Stimulated activated CD4-positive, alpha-beta T cell treated with anti-CD3 and anti-CD28 coated beads, Interleukin-4, amount 100 ng/mL, for 48 hours (primary cell): ENCODE results near the gene FAM98B.

Experiments
- DNase-seq, 2 donors: peaks; one replicate each; pipeline ENCODE4 v3.0.0-alpha.2; 2020; ENCODE audit warnings: low read depth in 2 of 2

The FAM98B gene

DNA sequence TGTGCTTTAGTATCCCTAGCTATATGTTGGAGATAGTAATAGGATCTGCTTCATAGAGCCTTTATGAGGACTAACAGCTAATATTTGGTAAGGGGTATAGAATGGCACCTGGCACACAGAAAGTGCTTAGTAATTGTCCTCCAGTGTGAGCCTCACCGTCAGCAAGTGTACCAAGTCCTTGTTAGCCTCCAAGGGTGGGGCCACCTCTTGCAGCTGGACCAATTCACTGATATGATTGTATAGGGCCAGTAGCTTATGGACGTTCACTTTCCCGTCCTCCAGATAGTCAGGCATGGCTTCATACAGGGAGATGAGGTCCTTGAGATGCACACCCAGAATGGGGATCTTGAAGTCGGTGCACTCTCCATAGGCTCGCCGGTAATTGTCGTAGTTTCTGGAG is 53.6 kb downstream of the FAM98B start:
- no peak for DNase-seq

- DNase-seq: no peak
These were observed 54.7 kb downstream of the FAM98B start for GRCh38 chr15:38508647-38509046.

DNA sequence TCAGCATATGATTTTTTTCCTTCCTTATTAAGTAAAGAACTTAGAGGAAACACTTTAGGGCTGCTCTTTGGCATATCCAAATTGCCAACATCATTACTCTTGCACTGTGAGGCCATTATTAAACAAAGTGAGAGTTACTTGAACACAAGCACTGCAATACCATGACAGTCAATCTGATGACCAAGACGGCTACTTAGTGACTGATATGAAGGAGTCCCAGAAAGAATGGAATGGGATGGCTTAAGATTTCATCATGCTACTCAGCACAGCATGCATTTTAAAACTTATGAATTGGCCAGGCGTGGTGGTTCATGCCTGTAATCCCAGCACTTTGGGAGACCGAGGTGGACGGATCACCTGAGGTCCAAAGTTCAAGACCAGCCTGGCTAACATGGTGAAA is 55.2 kb downstream of the FAM98B start:
- no peak for DNase-seq

GRCh38 chr15:38512901-38513300 is 59.0 kb downstream of the FAM98B start:
- DNase-seq: no peak

- DNase-seq: no peak
These were observed 60.7 kb downstream of the FAM98B start for GRCh38 chr15:38514601-38515000.

- DNase-seq: no peak
These were observed 62.7 kb downstream of the FAM98B start for GRCh38 chr15:38516626-38517025.

DNA sequence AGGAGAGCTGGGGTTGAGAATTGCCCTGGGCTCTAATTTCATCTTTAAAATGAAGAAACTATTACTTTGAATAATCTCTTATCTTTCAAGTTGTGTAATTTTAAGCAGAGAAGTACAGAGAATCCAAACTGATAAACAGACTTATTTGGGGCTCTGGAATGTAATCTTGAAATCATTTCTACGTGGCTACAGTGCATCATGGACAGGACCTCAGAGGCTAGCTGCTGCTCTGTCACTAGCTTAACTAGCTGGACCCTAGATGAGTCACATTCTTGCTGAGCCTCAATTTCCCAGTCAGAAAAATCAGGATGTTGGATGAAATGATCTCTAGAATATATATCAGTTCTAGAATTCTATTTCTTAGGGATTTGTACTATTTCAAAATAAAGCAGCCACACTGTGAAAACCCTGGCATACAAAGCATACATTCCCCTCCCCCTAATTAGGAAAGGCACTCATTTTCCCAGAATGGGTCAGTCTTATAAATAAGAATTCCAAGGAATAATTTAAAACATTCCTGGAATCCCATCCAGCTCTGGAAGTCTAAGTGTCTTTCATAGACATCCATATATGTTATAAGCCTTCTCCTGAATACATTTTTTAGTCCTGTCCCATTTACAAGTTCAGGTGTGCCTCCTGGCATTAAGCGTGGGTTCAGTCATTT is 63.5 kb downstream of the FAM98B start:
- DNase-seq: no peak

GRCh38 chr15:38518084-38518483 is 64.2 kb downstream of the FAM98B start:
- no peak for DNase-seq

- DNase-seq: no peak
These were observed 66.1 kb downstream of the FAM98B start for GRCh38 chr15:38520035-38520434.

- DNase-seq: no peak
These were observed 67.4 kb downstream of the FAM98B start for GRCh38 chr15:38521316-38521715.

DNA sequence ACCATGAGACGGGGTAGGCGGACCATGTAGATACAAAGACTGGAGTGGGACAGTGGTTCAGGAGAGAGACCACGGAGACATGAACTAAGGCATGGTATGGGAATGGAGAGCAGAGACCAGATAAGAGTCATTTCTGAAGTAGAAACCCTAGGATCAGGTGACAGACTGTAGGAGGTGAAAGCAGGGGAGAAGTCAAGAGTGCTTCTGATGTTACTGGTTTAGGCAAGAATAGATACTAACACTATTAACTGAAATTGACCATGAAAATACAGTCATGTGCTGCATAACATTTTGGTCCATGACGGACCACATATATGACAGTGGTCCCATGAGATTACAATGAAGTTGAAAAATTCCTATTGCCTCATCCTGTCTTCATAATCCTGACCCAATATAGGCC is 69.0 kb downstream of the FAM98B start:
- DNase-seq: no peak

DNA sequence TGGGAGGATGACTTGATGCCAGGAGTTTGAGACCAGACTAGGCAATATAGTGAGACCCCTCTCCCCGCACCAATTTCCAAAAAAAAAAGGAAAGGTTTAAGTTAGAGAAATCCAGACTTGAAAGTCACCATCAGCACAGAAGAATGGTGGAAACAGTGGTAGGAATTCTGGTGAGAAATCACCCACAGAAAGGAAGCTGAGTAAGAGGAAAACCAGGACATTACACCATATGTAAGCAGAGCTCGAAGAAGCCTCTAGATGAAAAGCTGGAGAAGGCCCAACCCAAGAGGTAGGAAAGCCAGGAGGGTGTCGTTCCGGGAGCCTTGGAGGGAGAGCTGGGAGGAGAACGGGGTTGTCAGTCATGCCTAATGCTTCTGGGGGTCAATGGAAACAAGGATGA is 70.2 kb downstream of the FAM98B start:
- DNase-seq: no peak

GRCh38 chr15:38525489-38525888 is 71.6 kb downstream of the FAM98B start:
- no peak for DNase-seq

DNA sequence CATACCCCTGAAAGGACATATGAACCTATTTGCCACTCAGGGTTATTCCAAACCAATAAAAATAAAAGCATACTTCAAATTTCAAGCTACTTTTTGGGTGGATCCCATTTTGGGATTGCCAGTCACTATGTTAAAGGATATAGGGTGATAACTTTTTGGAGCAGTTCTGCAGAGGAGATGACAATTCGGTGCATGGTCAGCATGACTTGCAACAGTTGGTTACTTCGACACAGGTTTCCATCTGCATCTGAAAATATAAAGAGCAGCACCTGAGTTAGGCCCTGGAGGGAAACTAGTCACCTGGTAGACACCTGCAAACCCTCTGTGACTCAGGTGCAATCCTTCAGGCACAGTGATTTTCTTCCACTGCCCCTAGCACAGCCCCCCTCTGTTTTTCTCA is 72.2 kb downstream of the FAM98B start:
- DNase-seq: no peak

DNA sequence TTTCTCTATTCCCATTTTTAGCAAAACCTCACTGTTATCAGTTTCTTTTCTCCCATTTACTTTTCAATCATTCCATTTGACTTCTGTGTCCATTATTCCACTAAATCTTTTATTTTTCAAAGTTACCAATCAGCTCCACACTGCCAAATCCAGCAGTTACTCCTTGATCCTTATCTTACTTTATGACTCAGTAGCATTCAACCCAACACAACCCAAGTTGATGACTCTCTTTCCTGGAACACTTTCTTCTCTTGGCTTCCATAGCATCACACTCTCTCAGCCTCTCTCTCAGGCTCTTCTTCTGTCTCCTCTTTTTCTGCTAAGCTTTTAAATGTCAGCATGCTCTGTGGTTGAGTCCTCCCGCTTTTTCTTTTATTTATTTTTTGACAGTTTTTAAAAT is 74.4 kb downstream of the FAM98B start:
- no peak for DNase-seq

DNA sequence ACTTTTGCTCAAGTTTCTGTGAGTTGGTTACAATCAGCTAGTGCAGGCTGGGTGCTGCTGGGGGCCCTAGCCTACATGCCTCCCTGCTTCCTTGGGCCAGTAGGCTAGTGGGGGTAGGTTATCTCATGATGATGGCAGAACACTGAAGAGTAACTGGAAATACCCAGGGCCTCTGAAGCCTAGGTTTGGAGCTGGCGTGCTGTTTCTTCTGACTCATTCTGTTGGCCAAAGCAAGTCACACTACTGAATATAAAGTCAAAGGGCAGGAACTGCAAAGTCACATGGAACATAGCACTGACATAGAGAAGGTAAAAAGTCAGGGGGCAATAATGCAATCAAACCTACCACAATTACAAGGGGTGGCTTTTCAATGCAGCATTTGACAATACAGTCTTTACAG is 76.2 kb downstream of the FAM98B start:
- DNase-seq: no peak

DNA sequence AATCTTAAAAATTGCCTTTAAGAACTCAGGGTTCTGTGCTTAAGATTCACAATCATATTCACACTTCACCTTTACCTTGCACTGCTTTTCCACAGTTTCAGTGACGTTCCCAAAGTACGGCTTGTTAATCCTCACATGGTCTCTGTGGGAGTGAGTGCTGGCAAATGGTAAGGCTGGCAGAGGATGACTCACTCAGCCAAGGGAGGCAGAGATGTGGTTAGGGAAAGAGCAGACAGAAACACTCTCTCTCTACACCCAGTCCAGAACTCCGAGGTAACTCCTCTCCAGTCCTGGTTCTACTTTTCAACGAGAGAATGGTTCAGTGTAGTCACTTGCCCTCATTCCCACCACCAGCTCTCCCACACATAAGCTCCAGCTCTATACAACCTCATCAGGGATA is 77.6 kb downstream of the FAM98B start:
- DNase-seq: no peak

DNA sequence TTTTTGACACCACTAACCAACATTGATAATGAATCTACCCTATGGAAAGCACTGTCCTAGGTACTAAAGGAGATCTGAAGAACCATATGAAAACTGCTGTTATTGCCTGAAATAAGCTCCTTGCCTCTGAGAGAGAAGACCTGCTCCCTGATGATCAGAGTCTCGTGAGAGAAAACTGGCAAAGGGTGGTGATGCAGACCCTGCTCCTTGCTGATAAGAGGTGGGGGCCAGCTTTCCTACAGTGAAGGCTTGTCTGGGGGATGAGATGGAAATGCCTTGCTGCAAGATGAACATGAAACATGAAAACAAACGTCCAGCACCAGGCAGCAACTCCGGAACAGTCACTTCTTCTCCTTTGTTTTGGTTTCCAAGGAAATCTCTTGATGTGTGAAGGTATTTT is 78.8 kb downstream of the FAM98B start:
- DNase-seq: no peak

- no peak for DNase-seq
These were observed 79.5 kb downstream of the FAM98B start for GRCh38 chr15:38533416-38533915.

- DNase-seq: no peak
These were observed 80.0 kb downstream of the FAM98B start for GRCh38 chr15:38533926-38534325.

- DNase-seq: no peak
These were observed 80.8 kb downstream of the FAM98B start for GRCh38 chr15:38534691-38535090.

GRCh38 chr15:38535491-38536200 is 81.7 kb downstream of the FAM98B start:
- no peak for DNase-seq

DNA sequence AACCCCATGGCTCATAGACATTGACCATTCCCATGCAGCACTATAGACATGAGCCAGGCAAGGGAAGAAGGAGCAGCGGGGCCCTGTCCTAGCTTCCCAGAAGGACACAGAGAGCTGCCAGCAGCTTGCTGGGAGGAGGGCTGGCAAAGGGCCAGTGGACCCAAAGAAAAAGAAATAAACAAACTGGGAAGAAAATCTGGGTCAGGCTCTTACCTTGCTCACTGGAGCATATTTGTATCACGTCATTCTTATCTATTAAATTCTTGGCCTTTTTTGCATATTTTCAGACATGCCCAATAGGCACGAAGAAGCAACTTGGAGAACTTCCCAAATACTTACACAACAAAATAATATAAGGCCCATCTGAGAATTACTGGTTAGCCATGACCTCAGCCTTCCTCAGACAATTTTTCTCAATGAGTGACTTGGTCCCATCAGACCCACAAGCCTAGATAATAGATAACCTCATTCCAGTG is 82.3 kb downstream of the FAM98B start:
- DNase-seq: no peak
